PFSK-1 (cell line): ENCODE data around the gene SNX12.

Experiments used
- POLR2AphosphoS5 ChIP-seq: IDR thresholded peaks from 2 replicates; pipeline ENCODE4 v1.6.1; 2012; ENCODE audit warnings: low read depth, mild to moderate bottlenecking, control low read depth, low read length, moderate library complexity
- REST ChIP-seq, 2 experiments: IDR thresholded peaks; 2 replicates each; pipeline versions ENCODE4 v1.6.1 to v1.8.0; 2011 to 2012; ENCODE audit warnings: low read depth in 2 of 2, low read length in 2 of 2, control low read depth in 1 of 2, inconsistent platforms in 1 of 2, mild to moderate bottlenecking in 1 of 2, moderate library complexity in 1 of 2; ENCODE audit not compliant: insufficient read depth in 1 of 2
- SIN3A ChIP-seq: IDR thresholded peaks from 2 replicates; pipeline ENCODE4 v1.6.1; 2012; ENCODE audit warnings: mild to moderate bottlenecking, low read length, moderate library complexity, borderline replicate concordance; ENCODE audit not compliant: insufficient read depth
- TAF1 ChIP-seq: IDR thresholded peaks from 2 replicates; pipeline ENCODE4 v1.6.1; 2012; ENCODE audit warnings: low read length, control low read depth, borderline replicate concordance; ENCODE audit not compliant: insufficient read depth

DNA sequence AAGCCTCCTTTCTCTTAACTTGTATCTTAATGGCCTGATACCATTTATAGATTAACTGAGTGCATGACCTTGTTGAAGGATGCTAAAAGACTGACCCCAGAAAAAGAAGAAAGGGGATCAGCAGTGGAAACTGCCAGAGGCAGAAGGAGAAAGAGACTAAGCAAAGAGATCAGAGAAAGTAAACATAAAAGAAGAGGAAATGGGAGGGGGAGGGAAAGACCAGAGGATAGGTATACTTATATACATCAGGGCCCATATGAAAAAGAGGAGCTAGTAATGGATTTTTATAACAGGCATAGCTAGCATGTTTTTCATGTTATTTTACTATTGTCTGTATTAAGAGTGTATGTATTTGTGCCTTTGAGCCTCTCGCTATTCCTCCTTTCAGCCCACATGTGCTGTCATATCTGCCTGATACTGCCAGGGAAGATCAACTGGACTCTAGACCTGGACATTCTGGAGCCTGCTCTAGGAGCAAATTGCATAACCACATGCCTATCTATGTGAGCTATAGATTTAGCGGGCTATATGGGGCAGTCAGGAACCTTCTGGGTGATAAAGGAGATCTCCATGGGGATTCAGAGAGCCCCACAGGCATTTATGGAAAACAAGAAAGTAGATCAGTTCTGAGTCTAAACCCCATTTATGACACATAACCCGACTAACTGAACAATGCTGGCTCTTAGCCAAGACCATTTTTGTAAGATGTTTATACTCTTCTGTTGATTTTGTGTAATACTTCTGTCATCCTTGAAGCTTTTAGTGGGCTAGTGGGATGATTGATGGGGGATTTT is 13.4 kb upstream of the SNX12 start:
- TF ChIP-seq TAF1 (no peak), REST (IDR thresholded peaks at IDR 0.05; ENCODE audit: insufficient read depth in 1 of 2, low read depth in 2 of 2, low read length in 2 of 2) (no peak), SIN3A (no peak), POLR2AphosphoS5 (no peak)
